ENCODE measurements around the gene HS1BP3. TPM values are rescaled to one million over a fixed set of nuclear protein-coding genes. Genes with fewer than 3 reads are reported as not detected.

HS1BP3 gene
- total and polyA plus RNA-seq, 2 of the 13 experiments (the other 11 are each of a cell fraction or from before 2014, with no cell fraction given), result 15.2 to 22.0 TPM

DNA sequence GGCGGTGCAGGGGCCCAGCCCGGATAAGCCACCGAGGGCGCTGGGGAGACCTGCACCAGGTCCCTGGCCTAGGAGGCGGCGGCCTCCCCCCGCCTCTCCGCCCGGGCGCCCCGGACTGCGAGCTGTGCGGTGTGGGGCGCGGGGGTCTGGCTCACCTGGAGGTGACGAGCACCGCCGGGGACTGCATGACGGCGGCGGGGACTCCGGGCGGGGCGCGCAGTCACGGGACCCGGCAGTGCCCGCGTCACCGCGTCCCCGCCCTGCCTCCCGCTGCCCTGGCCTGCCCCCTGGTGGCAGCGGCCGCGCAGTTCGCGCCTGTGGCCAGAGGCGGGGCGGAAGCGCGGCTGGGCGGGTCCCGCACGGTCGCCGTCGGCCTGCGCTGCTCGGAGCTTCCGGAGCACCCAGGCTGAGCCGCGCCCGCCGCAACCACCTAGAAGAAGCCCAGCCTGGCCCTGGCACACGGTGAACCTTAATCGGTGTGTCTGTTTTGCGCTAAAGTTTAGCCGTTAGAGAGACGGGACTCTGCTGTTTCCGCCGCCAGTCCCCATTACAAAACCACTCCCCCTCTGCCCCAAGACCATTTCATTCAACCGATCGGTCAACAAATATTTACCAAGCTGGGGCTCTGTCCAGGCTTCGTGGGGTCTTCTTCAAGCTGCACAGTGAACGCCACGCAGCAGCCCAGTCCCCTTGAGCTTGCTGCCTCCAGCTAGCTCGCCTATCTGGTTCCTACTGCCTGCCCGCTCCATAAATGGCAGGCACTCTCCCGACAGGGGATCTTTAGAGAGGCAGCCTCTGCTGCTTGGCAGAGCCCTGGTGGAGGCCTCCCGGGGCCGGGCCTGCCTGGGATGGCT is at the start of gene HS1BP3 (continued):
- TF ChIP-seq, protein P1, sequence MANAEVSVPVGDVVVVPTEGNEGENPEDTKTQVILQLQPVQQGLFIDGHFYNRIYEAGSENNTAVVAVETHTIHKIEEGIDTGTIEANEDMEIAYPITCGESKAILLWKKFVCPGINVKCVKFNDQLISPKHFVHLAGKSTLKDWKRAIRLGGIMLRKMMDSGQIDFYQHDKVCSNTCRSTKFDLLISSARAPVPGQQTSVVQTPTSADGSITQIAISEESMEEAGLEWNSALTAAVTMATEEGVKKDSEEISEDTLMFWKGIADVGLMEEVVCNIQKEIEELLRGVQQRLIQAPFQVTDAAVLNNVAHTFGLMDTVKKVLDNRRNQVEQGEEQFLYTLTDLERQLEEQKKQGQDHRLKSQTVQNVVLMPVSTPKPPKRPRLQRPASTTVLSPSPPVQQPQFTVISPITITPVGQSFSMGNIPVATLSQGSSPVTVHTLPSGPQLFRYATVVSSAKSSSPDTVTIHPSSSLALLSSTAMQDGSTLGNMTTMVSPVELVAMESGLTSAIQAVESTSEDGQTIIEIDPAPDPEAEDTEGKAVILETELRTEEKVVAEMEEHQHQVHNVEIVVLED (CRISPR knock-in tag; IDR thresholded peaks at IDR 0.05; ENCODE audit: borderline replicate concordance), result peak; percentile 89
- TF ChIP-seq ZNF550 (CRISPR knock-in tag; IDR thresholded peaks at IDR 0.05; ENCODE audit: borderline replicate concordance) (no peak), NCOA1 (CRISPR knock-in tag; IDR thresholded peaks at IDR 0.05) (no peak), ZNF672 (CRISPR knock-in tag; IDR thresholded peaks at IDR 0.05) (0 out of 2 replicates have a peak, but pooled peaks have one; percentile 74), FOXM1 (CRISPR knock-in tag; IDR thresholded peaks at IDR 0.05) (no peak), DPF2 (CRISPR knock-in tag; IDR thresholded peaks at IDR 0.05; ENCODE audit: borderline replicate concordance, low read depth) (no peak), SAP130 (CRISPR knock-in tag; IDR thresholded peaks at IDR 0.05; ENCODE audit: low read depth) (peak; percentile 89), SNAPC2 (CRISPR knock-in tag; IDR thresholded peaks at IDR 0.05) (peak; percentile 29; the same call in 1 of the 2 replicates), REPIN1 (CRISPR knock-in tag; IDR thresholded peaks at IDR 0.05; ENCODE audit: borderline replicate concordance, low read depth) (peak; percentile 44; the same call in 1 of the 2 replicates), PCBP1 (IDR thresholded peaks at IDR 0.05; ENCODE audit: borderline replicate concordance, low read depth, low read length) (no peak), ZFP37 (CRISPR knock-in tag; IDR thresholded peaks at IDR 0.05; ENCODE audit: borderline replicate concordance) (peak; percentile 32; the same call in 1 of the 2 replicates), ZNF891 (CRISPR knock-in tag; IDR thresholded peaks at IDR 0.05) (no peak), NBN (conservative IDR thresholded peaks at IDR 0.05) (no peak), ZNF781 (CRISPR knock-in tag; IDR thresholded peaks at IDR 0.05; ENCODE audit: borderline replicate concordance, not compliant biosample characterization) (no peak), MTA3 (CRISPR knock-in tag; IDR thresholded peaks at IDR 0.05) (no peak), HCFC1 (IDR thresholded peaks at IDR 0.05; ENCODE audit: low read depth, low read length) (peak; percentile 23), ZNF446 (CRISPR knock-in tag; IDR thresholded peaks at IDR 0.05) (no peak), ZNF790 (CRISPR knock-in tag; IDR thresholded peaks at IDR 0.05; ENCODE audit: borderline replicate concordance) (no peak), CHD2 (IDR thresholded peaks at IDR 0.05; ENCODE audit: low read depth, low read length) (no peak; the same call in 1 of the 2 replicates), ATF7-NPFF (CRISPR knock-in tag; IDR thresholded peaks at IDR 0.05; ENCODE audit: low read depth) (peak; percentile 94), ZSCAN22 (CRISPR knock-in tag; IDR thresholded peaks at IDR 0.05) (0 out of 2 replicates have a peak, but pooled peaks have one; percentile 60), JUND (CRISPR knock-in tag; IDR thresholded peaks at IDR 0.05) (0 out of 2 replicates have a peak, but pooled peaks have one; percentile 61), SMYD3 (CRISPR knock-in tag; IDR thresholded peaks at IDR 0.05) (no peak)
- TF ChIP-seq, protein P2, sequence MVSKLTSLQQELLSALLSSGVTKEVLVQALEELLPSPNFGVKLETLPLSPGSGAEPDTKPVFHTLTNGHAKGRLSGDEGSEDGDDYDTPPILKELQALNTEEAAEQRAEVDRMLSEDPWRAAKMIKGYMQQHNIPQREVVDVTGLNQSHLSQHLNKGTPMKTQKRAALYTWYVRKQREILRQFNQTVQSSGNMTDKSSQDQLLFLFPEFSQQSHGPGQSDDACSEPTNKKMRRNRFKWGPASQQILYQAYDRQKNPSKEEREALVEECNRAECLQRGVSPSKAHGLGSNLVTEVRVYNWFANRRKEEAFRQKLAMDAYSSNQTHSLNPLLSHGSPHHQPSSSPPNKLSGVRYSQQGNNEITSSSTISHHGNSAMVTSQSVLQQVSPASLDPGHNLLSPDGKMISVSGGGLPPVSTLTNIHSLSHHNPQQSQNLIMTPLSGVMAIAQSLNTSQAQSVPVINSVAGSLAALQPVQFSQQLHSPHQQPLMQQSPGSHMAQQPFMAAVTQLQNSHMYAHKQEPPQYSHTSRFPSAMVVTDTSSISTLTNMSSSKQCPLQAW (CRISPR knock-in tag; IDR thresholded peaks at IDR 0.05), result peak; percentile 43; the same call in 1 of the 2 replicates
- TF ChIP-seq, protein P3, sequence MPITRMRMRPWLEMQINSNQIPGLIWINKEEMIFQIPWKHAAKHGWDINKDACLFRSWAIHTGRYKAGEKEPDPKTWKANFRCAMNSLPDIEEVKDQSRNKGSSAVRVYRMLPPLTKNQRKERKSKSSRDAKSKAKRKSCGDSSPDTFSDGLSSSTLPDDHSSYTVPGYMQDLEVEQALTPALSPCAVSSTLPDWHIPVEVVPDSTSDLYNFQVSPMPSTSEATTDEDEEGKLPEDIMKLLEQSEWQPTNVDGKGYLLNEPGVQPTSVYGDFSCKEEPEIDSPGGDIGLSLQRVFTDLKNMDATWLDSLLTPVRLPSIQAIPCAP (CRISPR knock-in tag; IDR thresholded peaks at IDR 0.05; ENCODE audit: low read depth), result no peak
- TF ChIP-seq, protein P4, sequence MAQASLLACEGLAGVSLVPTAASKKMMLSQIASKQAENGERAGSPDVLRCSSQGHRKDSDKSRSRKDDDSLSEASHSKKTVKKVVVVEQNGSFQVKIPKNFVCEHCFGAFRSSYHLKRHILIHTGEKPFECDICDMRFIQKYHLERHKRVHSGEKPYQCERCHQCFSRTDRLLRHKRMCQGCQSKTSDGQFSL (CRISPR knock-in tag; IDR thresholded peaks at IDR 0.05), result peak; percentile 75; the same call in 1 of the 2 replicates

Measured in HepG2 (cell line).